HG02642 (cell line): ENCODE measurements around the gene TRIP4.
"Not testable (repeated sequence)": the region's sequence is repeated elsewhere in the genome, so short reads cannot be mapped to it uniquely, and the experiment has no call there.

ENCODE experiments used
- ATAC-seq: cut with Tn5 transposase; IDR thresholded peaks from one replicate; pipeline ENCODE4 v1.9.1; 2021; ENCODE audit warnings: mild to moderate bottlenecking; ENCODE audit not compliant: unreplicated experiment, poor library complexity

Gene TRIP4

GRCh38 chr15:64380130-64380870 is 7.3 kb upstream of the TRIP4 start:
- not testable (repeated sequence) for ATAC-seq

- peak; percentile 98 for ATAC-seq
These were observed 6.5 kb upstream of the TRIP4 start, which contains the start of gene PCLAF for GRCh38 chr15:64381000-64381751. Gene PCLAF (minus strand): TSS chr15:64381441. CDS start chr15:64381371, 70 bp downstream.

GRCh38 chr15:64383760-64384159 is 3.9 kb upstream of the TRIP4 start:
- ATAC-seq = no peak

GRCh38 chr15:64386291-64386690 is 1.3 kb upstream of the TRIP4 start:
- ATAC-seq = no peak

GRCh38 chr15:64389036-64389435 is 1.4 kb downstream of the TRIP4 start:
- no peak for ATAC-seq

GRCh38 chr15:64392471-64392870 is 4.8 kb downstream of the TRIP4 start:
- not testable (repeated sequence) for ATAC-seq

GRCh38 chr15:64396789-64397188 is 9.2 kb downstream of the TRIP4 start:
- no peak for ATAC-seq

GRCh38 chr15:64398575-64398974 is 10.9 kb downstream of the TRIP4 start:
- no peak for ATAC-seq

- ATAC-seq = no peak
These were observed 12.9 kb downstream of the TRIP4 start for GRCh38 chr15:64400583-64400982.

GRCh38 chr15:64412216-64412615 is 24.6 kb downstream of the TRIP4 start:
- ATAC-seq = no peak

- no peak for ATAC-seq
These were observed 35.1 kb downstream of the TRIP4 start for GRCh38 chr15:64422697-64423096.

GRCh38 chr15:64423970-64424369 is 36.3 kb downstream of the TRIP4 start:
- no peak for ATAC-seq

GRCh38 chr15:64425221-64425620 is 37.6 kb downstream of the TRIP4 start:
- no peak for ATAC-seq

GRCh38 chr15:64426845-64427465 is 39.3 kb downstream of the TRIP4 start:
- ATAC-seq = no peak

GRCh38 chr15:64429448-64429847 is 41.8 kb downstream of the TRIP4 start:
- no peak for ATAC-seq

GRCh38 chr15:64430000-64430735 is 42.5 kb downstream of the TRIP4 start:
- no peak for ATAC-seq

GRCh38 chr15:64437982-64438381 is 50.3 kb downstream of the TRIP4 start:
- ATAC-seq = no peak

- no peak for ATAC-seq
These were observed 51.2 kb downstream of the TRIP4 start for GRCh38 chr15:64438653-64439447.

- no peak for ATAC-seq
These were observed 54.2 kb downstream of the TRIP4 start for GRCh38 chr15:64441852-64442251.

- ATAC-seq = no peak
These were observed 55.4 kb downstream of the TRIP4 start for GRCh38 chr15:64443016-64443415.
